ENCODE measurements around the gene BEND2. TPM values are rescaled to one million over a fixed set of nuclear protein-coding genes. Genes with fewer than 3 reads are reported as not detected.

BEND2 gene
- total RNA-seq, 1 donor from 2014 or later: not detected

- Mint-ChIP-seq H3K4me3 (ENCODE audit: unreplicated experiment) (no peak overlapping the region), H3K9me3 (ENCODE audit: unreplicated experiment) (no peaks in the 10 kb centered on the region), H3K36me3 (ENCODE audit: low read depth, unreplicated experiment) (no peaks in the 10 kb centered on the region), H3K4me1 (ENCODE audit: low read depth, unreplicated experiment) (no peaks in the 10 kb centered on the region), H3K27ac (ENCODE audit: unreplicated experiment) (no peak overlapping the region), H3K27me3 (ENCODE audit: low read depth, unreplicated experiment) (no peaks in the 10 kb centered on the region)
- Histone ChIP-seq H3K4me2 (ENCODE audit: low read length) (no peak overlapping the region), H3K4me1 (ENCODE audit: insufficient read depth, low read length) (no peaks in the 10 kb centered on the region), H3K27ac (ENCODE audit: low read depth, low read length) (no peak overlapping the region), H3K9ac (ENCODE audit: low read length) (no peak overlapping the region), H3K36me3 (ENCODE audit: insufficient read depth, low read length) (no peaks in the 10 kb centered on the region), H3K4me3 (ENCODE audit: insufficient read depth, low read depth, low read length) (no peak overlapping the region), H3K79me2 (ENCODE audit: insufficient read depth, low read length) (no peaks in the 10 kb centered on the region), H3K9me3 (ENCODE audit: insufficient read depth, low read depth, low read length) (no peaks in the 10 kb centered on the region), H4K20me1 (ENCODE audit: insufficient read depth, low read length) (no peaks in the 10 kb centered on the region), H3K27me3 (ENCODE audit: insufficient read depth, low read length) (no peaks in the 10 kb centered on the region), H2AFZ (ENCODE audit: low read depth, low read length) (no peak overlapping the region)
- FAIRE-seq (no peak), DNase-seq (ENCODE audit: low read depth) (no peak)
- no peak for TF ChIP-seq CTCF (IDR thresholded peaks at IDR 0.05; ENCODE audit: insufficient read depth, low read depth, low read length)
- TF ChIP-seq EZH2 (IDR thresholded peaks at IDR 0.05; ENCODE audit: insufficient read depth, low read length): no peak
Observed at GRCh38 chrX:18173494-18174180, 47.0 kb downstream of the BEND2 start.

- Mint-ChIP-seq H3K4me3 (ENCODE audit: unreplicated experiment) (no peak overlapping the region), H3K9me3 (ENCODE audit: unreplicated experiment) (no peaks in the 10 kb centered on the region)
- TF ChIP-seq EZH2 (IDR thresholded peaks at IDR 0.05; ENCODE audit: insufficient read depth, low read length): no peak
- TF ChIP-seq CTCF (IDR thresholded peaks at IDR 0.05; ENCODE audit: insufficient read depth, low read depth, low read length): no peak
Observed at GRCh38 chrX:18172970-18173369, 47.7 kb downstream of the BEND2 start.

GRCh38 chrX:18170910-18171309 is 49.8 kb downstream of the BEND2 start:
- Histone ChIP-seq H3K9ac (ENCODE audit: low read length) (no peak overlapping the region), H3K36me3 (ENCODE audit: insufficient read depth, low read length) (no peaks in the 10 kb centered on the region), H3K79me2 (ENCODE audit: insufficient read depth, low read length) (no peaks in the 10 kb centered on the region), H3K4me1 (ENCODE audit: insufficient read depth, low read length) (no peaks in the 10 kb centered on the region), H3K27ac (ENCODE audit: low read depth, low read length) (no peak overlapping the region), H3K27me3 (ENCODE audit: insufficient read depth, low read length) (no peaks in the 10 kb centered on the region), H3K4me2 (ENCODE audit: low read length) (no peak overlapping the region), H4K20me1 (ENCODE audit: insufficient read depth, low read length) (no peaks in the 10 kb centered on the region), H3K9me3 (ENCODE audit: insufficient read depth, low read depth, low read length) (no peaks in the 10 kb centered on the region), H2AFZ (ENCODE audit: low read depth, low read length) (no peak overlapping the region), H3K4me3 (ENCODE audit: insufficient read depth, low read depth, low read length) (no peak overlapping the region)
- H3K36me3 Mint-ChIP-seq (ENCODE audit: low read depth, unreplicated experiment): no peaks in the 10 kb centered on the region
- FAIRE-seq (no peak), DNase-seq (ENCODE audit: low read depth) (no peak)
- no peaks in the 10 kb centered on the region for H3K4me1 Mint-ChIP-seq (ENCODE audit: low read depth, unreplicated experiment)
- H3K9me3 Mint-ChIP-seq (ENCODE audit: unreplicated experiment): no peaks in the 10 kb centered on the region
- no peak overlapping the region for H3K4me3 Mint-ChIP-seq (ENCODE audit: unreplicated experiment)
- H3K27ac Mint-ChIP-seq (ENCODE audit: unreplicated experiment): no peak overlapping the region
- H3K27me3 Mint-ChIP-seq (ENCODE audit: low read depth, unreplicated experiment): no peaks in the 10 kb centered on the region
- TF ChIP-seq CTCF (IDR thresholded peaks at IDR 0.05; ENCODE audit: insufficient read depth, low read depth, low read length) (no peak), EZH2 (IDR thresholded peaks at IDR 0.05; ENCODE audit: insufficient read depth, low read length) (no peak)

More at GRCh38 chrX:18172970-18173369, 47.7 kb downstream of the BEND2 start:
- Mint-ChIP-seq H3K36me3 (ENCODE audit: low read depth, unreplicated experiment) (no peaks in the 10 kb centered on the region), H3K4me1 (ENCODE audit: low read depth, unreplicated experiment) (no peaks in the 10 kb centered on the region), H3K27ac (ENCODE audit: unreplicated experiment) (no peak overlapping the region), H3K27me3 (ENCODE audit: low read depth, unreplicated experiment) (no peaks in the 10 kb centered on the region)
- Histone ChIP-seq H3K9ac (ENCODE audit: low read length) (no peak overlapping the region), H3K4me3 (ENCODE audit: insufficient read depth, low read depth, low read length) (no peak overlapping the region), H3K79me2 (ENCODE audit: insufficient read depth, low read length) (no peaks in the 10 kb centered on the region), H3K4me1 (ENCODE audit: insufficient read depth, low read length) (no peaks in the 10 kb centered on the region), H3K36me3 (ENCODE audit: insufficient read depth, low read length) (no peaks in the 10 kb centered on the region), H3K27me3 (ENCODE audit: insufficient read depth, low read length) (no peaks in the 10 kb centered on the region), H3K27ac (ENCODE audit: low read depth, low read length) (no peak overlapping the region), H3K9me3 (ENCODE audit: insufficient read depth, low read depth, low read length) (no peaks in the 10 kb centered on the region), H4K20me1 (ENCODE audit: insufficient read depth, low read length) (no peaks in the 10 kb centered on the region), H2AFZ (ENCODE audit: low read depth, low read length) (no peak overlapping the region), H3K4me2 (ENCODE audit: low read length) (no peak overlapping the region)
- DNase-seq (ENCODE audit: low read depth): no peak
- no peak for FAIRE-seq

Measured in astrocyte (in vitro differentiated cells and primary cell).